Measurements from ENCODE around the gene NKX3-2.

The NKX3-2 gene

DNA sequence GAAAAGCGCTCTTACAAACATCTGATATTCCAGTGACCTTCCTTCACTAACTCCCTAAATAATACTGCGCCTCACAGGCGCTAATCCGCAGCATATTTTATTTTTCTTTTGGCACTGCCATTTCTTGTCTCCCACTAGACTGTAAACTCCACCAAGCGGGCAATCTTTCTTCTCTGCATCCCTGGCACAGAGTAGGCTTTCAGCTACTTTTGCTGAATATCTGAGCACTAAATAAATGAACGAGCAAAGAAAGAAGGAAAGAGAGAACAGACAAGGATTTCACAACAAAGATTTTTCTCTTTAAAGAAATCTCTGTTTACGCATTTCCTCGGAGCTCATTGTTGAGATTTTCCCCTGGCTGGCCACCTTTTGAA, 12.7 kb downstream of the NKX3-2 start:
- no peak for DNase-seq (ENCODE audit: low read depth)

DNA sequence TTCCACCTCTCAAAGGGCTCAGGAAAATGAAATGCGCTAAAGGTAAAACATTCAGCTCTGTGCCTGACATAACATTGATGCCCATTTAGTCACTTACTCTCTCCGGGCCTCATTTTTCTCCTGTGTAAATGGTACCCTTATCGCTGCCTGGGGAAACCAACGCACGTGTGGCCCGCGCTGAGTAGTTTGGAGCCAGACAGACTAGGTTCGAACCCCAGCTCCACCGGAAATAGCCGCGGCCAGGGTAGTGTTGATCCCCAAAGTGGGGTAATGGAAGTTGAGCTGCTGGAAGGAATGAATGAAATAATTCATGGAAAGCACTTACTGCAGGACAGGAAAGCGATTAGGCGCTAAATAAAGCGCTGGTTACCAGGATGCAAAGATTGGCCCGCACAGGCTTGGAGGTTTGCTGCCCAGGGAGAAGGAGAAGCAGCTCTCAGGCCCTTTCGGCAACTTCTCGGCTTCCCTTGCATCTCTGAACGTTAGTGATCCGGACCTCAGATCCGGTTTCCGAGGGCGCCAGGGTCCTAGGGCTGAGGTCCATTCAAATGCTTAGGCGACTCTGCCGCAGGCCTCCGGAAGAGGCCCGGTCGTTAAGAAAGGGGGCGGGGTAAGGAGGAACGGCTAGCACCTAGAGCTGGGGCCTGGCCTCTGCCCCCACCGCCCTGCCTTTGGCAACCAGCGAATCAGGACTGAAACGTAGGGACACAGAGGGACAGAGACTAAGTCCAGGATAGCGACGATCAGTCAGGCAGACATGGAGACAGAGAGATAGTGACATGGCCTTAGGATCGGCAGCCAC, 13.3 kb downstream of the NKX3-2 start:
- no peak for DNase-seq (ENCODE audit: low read depth)

DNA sequence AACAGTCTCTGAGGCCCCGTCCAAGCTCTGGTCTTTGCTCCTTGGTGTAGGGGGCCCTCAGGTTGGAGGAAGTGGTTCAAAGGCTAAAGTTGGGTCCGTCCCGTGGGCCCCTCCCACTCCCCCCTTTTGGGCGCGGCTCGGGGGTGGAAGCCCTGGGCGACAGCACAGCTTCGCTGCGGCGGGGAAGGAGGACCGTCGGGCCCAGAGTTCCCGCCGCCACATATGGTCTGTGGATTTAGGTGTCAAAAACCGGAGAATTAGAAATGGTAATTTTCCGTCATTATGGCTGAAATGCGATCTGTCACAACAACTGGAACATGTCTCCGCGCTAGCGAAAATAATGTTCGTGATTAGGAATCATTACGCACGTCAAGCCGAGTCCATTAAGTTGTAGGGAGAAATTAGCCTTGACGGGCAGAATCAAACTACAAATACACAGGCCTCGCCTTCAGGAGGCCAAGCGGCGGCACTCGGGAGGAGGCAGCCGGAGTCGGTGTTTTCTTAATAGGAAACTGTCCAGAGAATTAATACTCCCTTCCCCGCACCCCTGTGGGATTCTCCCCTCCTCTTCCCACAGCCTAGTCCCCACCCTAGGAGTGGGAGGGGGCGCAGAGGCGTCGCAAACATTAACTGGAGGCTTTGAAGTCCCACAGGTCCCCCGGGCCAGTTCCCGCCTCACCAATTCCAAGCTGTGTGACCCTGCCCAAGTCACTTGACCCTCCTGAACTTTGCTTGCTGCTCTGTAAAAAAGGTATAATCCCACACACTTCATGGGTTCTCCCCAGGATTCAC, 15.0 kb downstream of the NKX3-2 start:
- no peak for DNase-seq (ENCODE audit: low read depth)

DNA sequence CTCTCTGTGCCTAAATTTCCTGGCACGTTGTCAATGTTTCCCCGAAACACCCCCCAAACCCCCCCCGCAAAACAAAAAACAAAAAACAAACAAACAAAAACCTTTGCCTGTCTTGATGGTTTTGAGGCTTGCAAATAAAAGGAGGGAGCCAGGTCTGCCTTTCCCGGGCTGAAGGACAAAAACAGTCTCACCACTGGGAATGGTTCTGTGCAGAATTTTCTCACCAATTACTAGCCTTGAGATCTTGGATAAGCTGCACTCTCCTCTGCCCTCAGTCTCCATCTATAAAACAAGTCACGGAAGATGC, 15.5 kb downstream of the NKX3-2 start:
- DNase-seq (ENCODE audit: low read depth): no peak

DNA sequence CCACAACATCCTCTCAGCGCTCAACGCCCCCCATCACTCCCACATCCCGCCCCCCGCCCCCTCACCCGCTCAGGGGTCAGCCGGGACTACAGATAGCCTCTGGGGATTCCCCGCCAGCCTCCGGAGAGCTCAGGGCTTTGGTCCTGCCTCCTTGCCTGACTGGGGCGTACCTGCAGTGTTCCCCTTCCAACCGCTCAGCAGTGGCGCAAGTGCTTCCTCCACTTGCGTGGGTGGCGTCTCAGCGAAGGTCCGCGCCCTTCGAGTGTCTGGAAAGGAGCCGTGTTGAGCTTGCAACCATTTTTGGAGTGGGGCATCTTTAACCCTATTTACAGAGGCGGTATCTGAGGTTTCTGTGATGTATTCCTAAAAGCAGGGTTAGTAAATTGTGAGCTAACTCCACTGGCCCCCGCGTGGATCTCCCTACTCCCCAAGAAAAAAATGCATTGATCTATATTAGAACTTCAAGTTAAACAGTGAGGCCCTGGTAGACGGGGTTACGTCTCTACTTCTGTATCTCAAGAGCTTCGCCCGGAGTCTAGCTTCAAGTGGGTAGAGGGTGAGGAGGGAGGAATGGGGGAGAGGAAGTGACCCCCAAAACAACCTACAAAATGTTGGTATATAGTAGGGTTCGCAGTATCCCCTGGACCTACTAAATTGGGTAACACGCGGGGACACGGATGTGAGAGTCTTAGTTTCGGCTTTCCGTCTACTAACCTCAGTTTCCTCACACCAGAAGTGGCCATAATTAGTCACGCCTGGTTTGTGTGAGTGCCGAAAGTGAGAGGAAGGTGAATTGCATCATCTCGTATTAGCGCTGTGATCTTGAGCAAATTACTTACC, 16.1 kb downstream of the NKX3-2 start:
- DNase-seq (ENCODE audit: low read depth): no peak

DNA sequence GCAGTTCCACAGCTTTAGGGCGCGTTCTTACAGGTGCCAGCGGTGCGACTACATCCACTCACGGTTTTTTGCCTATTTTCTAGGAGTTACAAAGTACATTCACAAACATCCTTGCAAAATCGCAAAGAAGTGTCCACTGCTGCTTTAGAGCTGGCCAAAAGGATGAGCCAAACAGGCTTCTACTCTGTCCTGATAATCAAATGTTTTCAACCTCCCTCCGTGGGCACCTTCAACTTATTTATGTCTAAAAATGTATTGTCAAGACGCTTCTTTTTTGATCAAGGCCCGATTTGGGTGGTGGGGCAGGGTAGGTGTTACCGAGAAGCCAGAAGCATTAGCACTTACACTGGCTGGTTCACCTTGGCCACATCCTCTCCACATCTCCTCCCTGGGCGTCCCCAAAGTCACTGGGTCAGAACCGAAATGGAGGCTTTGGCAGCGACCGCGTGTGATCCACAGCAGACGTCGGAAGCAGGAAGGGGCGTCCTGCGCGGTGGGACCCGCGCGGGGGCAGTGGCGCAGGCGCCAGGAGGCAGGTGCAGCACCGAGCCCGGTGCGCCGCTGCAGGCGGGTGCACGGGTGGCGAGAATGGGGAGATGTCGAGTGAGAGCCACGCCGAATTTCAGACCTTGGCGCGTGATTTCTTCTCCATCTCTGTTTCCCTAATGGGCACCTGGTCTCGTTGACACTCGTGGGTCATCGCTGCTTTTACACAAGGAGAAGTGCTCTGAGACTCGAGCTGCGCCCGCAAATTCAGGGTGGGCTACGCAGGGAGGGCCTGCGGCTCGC, 16.9 kb downstream of the NKX3-2 start:
- no peak for DNase-seq (ENCODE audit: low read depth)

DNA sequence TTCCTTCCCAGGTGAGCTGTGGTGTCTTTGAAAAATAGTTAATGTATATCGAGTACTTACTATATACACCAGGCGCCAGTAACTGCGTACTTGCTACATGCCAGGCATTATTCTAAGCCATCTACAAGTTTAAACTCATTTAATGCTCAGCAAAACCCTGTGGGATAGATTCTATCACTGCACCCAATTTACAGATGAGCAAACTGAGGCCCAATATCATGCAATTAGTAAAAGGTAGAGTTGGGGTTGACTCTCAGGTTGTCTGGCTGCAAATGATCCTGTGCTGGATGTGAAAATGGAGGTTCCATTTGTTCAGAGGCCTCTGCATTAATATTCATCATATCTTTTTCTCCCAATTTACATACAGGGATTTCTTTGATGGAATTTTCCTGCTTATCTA, 17.6 kb downstream of the NKX3-2 start:
- DNase-seq (ENCODE audit: low read depth): no peak

DNA sequence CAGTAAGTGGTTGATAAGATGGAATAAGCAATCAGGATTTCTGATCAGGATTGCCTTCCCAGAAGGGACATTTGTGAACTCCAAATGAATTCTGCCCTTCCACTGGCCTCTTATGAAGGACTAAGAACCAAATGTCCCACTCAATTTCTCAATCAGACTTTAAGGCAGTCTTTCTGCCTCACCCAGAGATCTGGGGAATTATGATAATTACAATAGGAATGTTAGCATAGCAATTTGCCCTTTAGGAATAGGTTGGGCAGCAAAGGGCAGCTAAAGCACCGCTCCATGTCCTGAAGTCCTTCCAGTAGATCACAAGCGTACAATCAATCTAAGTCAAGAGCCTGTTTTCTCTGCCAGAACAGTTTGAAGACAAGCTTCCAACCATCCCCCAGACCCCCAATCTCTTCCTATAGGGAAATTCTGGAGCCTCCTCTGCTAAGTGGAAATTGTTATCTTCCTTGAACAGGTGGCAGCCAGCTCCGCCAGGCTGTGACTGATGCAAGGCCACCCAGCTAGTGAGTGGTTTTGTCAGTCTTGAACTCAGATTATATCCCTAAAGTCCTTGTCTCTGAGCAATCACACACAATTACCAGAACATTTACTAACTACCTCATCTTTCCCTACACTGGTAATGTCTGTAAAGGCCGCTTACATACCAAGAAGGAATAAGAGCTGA, 18.6 kb downstream of the NKX3-2 start:
- DNase-seq (ENCODE audit: low read depth): no peak

DNA sequence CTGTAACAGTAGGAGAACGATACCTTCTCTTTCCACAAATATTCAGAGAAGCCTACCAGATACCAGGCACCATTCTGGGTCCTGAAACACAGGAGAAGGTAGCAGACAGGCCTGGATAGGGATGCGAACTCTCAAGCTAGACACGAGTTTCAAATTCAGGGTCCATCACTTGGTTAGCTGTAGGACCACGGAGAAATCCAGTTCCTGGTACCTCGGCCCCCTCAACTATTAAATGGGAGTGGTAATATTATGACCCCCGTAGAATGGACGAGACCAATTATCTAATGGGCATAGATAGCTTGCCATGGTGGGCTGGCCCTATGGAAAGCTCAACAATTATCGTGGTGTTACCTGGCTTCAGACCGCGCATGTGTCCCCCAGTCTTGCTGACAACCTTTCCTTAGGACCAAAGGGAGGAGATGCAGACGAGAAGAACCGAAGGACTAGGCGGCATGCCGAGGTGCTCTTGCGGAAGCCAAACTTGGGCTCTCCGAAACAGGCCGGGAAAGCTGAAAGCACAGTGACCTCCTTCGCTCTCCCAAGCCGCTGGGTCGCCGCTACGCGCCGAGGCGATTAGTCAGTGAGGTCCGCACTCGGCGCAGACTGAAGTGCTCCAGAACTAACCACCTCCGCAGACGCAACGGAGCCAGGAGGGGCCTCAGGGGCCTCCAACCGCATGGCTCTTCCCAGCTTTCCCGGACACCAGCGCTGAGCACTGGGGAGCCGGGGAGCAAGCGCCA, 19.6 kb downstream of the NKX3-2 start:
- DNase-seq (ENCODE audit: low read depth): no peak

DNA sequence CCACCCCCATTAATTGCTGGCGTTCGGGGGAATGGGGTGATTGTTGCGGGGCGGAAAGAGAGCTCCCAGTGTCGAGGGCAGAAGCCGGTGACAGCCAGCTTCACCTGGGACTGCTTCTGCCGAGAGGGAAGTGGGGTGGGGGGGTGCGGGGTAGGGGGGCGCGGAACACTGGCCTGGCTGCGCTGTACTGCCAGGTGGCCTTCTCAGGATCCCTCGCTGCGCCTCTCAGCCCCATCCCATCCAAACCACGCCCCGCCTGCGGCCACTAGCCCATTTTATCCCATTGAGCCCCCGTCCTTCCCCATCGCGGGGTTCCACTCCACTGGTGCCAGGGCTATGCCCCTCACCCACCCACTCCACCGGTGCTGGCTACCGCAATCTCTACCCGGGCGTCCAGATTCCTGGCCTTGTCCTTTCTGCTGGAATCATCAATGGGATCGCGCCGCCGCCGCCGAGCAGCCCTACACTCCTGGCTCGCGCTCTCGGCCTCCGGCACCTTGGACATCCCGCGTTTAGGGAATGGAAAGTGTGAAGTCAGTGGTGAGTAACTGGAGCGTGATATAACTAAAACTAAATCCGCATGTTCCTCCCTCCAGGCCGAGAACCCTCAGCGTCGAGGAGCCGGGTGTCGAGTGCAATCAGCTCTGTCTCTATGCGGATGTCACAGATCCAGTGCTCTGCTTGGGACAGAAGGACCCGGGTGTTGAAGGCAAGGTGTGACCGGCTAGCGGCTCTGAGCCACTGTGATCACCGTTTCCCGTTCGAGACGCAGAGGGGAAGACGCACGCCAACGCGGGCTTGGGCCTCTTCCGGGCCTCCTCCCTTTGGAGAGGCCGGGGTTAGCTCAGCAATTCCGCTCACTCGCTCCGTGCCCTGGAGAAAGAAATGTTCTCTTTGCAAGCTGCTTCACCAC, 20.5 kb downstream of the NKX3-2 start:
- DNase-seq (ENCODE audit: low read depth): no peak

DNA sequence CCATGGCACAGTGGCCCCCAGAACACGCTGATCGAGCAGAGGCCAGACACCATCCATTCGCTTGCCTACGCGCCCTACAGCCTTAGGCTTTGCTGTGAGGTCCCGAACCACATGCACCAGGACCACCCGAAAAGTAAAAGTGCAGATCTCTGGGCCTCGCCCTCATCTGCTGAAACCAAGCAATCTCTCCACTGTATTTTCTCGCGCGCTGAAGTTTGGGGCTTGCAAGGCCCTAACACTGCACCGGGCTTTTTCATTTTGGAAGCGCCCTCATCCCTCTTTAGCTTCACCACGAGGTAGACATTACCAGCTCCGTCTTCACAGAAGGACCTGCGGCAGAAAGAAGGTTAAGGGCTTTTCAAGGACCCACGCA, 21.2 kb downstream of the NKX3-2 start:
- DNase-seq (ENCODE audit: low read depth): no peak

DNA sequence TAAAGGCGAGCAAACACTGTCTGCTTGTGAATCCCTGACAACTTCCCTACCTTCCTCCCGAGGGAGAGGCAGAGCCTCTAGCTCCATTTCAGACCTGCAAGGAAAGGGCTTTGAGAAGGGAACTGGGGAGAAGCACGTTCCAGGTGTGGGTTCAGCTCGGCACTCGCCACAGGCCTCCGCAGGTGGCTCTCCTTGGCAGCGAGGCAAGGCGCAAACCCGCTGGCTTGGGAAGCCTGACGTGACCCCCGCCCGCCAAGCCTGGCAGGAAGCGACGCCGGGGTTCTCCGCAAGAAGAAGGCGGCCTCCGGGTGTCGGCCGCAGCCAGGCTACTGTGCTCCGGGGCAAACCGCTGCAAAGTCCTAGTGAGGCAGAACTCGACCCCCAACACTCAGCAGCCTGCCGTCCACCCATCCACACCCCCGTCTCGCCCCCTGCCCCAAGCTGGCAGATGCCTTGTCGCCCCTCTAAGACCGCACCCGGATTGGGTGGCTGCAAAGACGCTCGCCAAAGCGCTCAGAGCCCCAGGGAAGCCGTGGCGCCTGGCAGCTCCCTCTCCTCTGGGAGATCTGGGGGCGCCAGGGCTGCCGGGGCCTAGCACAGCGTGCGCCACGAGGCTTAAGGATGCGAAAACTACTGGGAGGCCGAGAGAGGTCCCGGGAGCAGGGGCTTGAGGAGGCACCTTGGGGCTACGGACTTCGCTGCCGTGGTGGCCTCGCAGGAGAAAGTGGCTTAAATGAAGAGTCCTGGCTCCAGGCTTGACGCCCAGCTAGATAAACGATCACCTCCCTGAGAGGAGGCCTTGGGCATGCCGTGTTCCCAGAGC, 21.8 kb downstream of the NKX3-2 start:
- DNase-seq (ENCODE audit: low read depth): no peak

DNA sequence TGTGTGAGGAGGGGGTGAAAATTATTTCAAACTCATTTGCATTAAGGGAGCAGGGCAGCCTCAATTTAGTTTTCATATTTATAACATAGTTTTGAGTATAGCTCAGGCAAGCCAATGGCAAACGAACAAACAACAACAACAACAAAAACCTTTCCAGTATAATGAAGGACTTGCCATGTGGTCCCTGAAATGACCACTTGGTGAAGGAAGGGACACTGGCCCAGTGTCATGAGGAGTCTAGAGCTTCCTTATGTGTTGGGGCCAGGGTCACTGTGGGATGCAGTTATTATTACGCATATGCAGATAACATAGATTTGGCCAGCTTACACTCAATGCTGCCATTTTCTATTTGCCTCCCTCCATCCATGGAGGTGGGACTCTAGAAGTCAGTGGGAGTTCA, 23.3 kb downstream of the NKX3-2 start:
- DNase-seq (ENCODE audit: low read depth): no peak

DNA sequence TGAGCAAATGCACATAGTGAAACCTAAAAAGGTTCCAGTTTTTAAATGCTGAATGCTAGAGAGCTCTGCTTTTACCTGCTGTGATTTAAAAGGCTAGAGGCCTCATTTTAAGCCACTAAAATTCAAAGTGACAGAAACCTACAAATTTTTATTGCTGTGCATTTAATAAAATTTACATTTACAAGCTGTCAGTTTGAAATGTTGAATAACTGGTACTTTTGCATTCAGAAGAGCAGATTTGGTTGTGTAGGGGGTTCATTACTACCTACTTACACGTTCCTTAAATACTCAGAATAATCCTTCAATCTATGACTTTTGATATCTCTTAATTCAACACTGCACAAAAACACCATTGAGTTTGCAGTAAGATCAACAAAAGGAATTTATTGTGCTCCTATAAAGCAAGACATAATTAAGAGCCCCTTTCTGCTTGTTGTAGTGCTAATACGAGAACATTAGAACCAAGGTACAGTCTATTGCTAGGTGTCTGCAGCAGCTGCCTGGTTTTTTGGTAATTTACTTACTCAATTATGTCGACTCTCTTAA, 27.9 kb downstream of the NKX3-2 start:
- DNase-seq (ENCODE audit: low read depth): no peak

DNA sequence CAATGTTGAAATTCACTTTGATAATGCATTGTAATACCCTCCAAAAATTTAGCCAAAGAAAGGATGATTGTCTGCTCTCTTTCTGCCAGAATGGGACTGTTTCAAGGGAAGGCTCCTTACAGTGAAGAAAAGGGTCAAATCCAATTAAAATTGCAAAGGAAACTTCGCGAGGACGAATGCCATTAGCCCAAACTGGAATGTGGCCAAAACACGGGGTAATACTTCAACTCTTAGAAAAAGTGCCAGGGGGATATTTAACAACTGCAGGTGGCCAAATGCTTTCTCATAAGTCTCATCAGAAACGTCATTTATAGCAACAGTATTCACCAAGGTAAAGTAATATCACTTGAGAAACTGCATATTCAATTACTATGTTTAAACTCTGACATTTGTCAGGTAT, 29.0 kb downstream of the NKX3-2 start:
- no peak for DNase-seq (ENCODE audit: low read depth)

DNA sequence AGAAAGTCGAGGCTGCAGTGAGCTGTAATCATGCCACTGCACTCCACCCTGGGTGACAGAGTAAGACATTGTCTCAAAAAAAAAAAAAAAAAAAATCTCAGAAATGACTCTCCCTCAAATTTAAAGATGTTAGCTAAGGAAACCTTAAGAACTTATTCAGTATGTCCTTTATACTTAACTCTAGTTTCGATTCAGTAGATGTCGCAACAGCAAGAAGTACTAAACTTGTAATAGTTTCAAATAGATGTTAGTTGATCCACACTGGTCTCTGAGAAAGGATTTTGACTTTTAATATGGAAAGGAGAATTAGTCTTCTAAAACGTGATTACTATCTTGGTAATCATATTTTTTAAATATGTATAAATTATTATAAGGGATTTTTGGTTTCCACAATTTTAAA, 29.6 kb downstream of the NKX3-2 start:
- DNase-seq (ENCODE audit: low read depth): no peak

DNA sequence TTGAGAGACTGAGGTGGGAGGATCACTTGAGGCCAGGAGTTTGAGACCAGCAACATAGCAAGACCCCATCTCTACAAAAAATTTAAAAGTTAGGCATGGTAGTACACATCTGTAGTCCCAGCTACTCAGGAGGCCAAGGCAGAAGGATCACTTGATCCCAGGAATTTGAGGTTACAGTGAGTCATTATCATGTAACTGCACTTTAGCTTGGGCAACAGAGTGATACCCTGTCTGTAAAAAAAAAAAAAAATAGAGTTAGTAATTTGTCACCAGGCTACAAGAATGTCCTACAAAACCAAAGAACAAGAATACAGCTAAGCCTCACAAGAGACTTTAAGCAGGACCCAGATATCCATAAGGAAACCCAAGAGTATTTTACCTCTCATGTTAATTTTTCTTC, 33.2 kb downstream of the NKX3-2 start:
- no peak for DNase-seq (ENCODE audit: low read depth)

DNA sequence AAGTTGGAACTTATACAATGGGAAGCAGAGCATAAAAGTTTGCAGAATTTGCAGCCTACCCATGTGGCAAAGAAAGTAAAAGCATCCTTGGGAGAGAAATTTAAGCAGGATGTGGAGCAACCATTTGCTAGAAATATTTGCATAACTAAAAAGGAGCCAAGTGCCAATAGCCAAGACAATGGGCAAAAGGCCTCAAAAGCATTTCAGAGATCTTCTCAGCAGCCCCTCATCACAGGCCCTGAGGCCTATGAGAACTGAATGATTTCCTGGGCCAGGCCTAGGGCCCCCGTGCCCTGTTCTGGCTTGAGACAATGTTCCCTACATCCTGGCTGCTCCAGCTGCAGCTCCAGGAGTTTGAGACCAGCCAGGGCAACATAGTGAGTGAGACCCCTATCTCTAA, 34.9 kb downstream of the NKX3-2 start:
- DNase-seq (ENCODE audit: low read depth): no peak

DNA sequence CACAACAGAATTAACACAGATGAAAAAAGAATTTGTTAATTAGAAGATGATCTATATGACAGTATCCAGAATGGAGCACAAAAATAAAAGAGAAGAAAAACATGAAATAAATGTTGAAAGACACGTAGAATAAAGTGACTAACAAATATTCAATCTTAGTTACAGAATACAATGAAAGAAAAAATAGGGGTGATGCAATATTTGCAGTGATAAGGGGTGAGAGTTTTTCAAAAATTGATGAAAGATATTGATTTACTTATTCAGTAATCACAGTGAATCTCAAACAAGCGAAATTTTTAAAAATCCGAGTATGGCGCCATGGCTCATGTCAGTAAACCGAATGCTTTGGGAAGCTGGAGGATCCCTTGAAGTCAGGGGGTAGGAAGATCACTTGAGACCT, 39.9 kb downstream of the NKX3-2 start:
- DNase-seq (ENCODE audit: low read depth): no peak

Data from T-helper 22 cell (primary cell).